GM20000 (cell line): ENCODE data around the gene DSG2.

Experiments used
- DNase-seq: peaks from one replicate; pipeline ENCODE4 v3.0.0; 2012; ENCODE audit warnings: low spot score
- TF ChIP-seq, protein P1 (sequence below): IDR thresholded peaks from 2 replicates; pipeline ENCODE4 v1.5.1; 2012; ENCODE audit warnings: mild to moderate bottlenecking, control low read depth; ENCODE audit errors: extremely low read depth, missing control alignments

Gene DSG2

DNA sequence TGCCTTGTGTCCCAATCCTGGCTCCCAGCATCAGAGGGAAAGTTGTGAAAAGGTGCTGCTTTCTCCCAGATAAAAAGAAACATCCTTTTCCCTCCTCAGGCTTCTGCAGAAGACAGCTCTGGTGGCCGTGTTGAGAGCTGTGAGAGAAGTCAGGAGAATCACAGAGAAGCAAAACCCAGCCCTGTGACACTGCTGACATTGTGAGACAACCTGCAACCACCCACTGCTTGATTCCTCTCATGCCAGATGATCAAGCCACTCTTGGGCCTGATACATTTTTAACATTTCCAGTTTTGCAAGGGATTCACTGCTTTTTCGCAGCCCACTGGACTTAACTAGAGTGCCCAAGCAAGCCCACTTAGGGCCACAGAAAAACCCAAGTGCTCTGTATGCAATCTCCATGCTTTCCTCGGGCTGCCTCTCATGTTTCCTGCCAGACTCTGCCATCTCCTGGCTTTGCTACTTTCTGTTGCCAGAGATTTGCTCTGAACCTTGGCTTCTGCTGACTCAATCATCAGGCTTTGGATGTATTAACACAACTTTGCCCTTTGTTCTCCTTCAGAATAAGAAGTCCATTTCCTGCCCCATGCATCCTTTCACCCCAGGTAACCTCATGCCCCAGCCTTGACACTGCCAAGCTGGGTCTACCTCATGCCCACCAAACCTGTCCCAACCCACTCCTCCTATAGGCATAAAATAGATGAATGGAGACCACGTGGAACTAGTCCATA is 68.8 kb downstream of the DSG2 start:
- TF ChIP-seq, protein P1, sequence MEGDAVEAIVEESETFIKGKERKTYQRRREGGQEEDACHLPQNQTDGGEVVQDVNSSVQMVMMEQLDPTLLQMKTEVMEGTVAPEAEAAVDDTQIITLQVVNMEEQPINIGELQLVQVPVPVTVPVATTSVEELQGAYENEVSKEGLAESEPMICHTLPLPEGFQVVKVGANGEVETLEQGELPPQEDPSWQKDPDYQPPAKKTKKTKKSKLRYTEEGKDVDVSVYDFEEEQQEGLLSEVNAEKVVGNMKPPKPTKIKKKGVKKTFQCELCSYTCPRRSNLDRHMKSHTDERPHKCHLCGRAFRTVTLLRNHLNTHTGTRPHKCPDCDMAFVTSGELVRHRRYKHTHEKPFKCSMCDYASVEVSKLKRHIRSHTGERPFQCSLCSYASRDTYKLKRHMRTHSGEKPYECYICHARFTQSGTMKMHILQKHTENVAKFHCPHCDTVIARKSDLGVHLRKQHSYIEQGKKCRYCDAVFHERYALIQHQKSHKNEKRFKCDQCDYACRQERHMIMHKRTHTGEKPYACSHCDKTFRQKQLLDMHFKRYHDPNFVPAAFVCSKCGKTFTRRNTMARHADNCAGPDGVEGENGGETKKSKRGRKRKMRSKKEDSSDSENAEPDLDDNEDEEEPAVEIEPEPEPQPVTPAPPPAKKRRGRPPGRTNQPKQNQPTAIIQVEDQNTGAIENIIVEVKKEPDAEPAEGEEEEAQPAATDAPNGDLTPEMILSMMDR, result no peak
- DNase-seq, result no peak

DNA sequence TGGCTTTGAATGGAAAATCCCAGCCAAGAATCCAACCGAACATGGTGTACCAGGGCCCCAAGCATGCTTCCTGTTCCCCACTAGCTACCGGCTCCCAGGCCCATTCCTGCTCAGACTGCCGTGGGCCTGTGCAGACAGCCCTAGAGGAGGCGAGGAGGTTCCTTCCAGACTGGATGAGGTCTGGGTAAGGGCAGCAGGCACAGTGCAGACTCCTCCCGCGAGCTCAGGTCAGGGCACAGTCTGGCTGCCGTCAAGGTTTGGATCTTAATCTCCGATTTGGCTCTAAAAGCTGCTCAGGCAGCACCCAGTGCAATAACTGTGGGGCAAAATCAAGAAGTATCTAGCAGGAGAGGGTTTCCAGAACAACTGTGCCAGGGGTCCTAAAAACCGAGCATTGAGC is 74.4 kb downstream of the DSG2 start:
- TF ChIP-seq, protein P1, result no peak
- no peak for DNase-seq

DNA sequence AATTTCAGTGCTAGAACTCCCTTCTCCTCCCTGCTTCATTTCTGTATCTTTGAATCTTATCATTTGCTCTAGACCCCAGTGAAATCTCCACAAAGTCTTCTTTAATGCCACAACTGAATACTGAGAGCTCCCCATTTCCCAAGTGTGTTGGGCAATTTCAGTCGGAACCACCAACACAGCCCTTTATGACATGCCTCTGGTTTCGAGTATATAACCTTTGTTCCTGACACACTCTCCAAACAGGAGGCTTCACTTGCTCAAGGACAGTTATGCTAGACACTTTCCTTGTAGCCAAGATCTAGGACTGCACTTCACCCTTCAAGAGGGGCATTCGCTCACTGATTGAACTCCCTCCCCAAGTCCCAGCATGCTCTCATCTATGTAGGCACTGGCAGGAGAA is 75.1 kb downstream of the DSG2 start:
- TF ChIP-seq, protein P1, result no peak
- DNase-seq, result no peak

DNA sequence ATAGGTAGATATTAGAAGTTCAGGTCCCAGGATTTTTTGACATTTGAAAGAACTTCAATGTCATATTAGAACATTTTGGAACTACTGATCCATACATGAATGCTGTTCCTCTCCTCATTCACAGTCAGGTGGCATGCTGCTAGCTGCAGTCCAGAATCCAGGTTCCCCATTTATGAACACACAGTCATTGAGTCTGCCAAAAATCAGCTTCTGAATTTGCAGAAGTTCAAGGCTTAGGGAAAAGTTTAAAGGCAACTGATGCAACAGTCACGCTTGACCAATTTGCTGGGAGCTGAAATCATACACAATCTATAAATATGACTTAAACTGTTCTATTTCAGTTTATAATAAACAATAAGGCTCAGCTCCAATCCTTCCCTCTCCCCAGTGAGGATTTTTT is 76.4 kb downstream of the DSG2 start:
- no peak for DNase-seq
- TF ChIP-seq, protein P1, result no peak

DNA sequence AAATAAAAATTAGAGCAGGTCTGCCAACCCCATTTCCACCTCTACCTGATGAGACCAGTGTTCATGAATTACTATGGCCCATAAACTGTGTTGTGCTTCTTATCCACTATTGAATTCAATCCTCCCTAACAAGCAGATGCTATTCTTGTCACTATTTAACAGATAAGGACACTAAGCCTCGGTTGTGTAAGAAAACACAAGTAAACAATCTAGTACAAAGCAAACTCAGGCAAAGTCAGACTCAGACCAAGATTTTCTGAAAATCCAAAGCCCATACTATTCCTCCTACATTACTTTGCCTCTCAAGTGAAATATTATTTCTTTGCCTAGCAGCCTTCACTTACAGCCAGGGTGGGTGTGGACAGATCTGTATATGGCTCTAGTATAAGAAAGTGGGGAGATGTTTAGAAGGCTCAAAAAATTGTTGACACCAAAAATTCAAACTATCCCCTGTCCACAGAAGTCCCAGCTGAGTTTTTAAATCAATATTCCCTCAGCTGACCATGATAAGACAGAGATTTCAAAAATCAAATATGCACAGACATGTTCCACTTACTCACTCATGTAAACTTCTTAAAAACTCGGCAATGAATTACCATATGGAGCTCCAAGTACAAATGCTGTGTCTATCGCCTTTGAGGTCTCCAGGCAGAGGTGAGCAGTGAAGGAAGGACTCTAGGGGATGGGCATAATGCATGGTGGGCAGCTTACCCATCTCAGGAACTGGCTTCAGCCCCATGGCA is 77.7 kb downstream of the DSG2 start:
- no peak for DNase-seq
- TF ChIP-seq, protein P1, result no peak

DNA sequence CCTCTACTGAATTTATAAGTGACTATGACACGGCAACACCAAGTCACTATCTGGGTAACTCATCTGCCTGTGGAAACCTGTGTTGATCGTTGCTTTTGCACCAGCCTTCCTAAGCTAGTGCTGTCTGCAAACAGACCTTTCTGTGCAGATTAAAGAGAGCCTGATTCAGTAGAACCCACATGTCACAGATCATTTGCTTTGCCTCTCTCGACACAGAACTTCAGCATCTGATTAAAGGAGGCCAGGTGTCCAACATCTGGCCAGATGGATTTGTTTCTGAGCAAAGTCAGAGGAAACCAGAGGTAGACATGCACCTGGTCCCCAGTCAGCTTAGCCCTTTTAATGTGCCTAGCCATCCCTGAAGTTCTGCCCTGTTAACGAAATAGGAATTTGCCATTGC is 78.7 kb downstream of the DSG2 start:
- TF ChIP-seq, protein P1, result no peak
- no peak for DNase-seq

DNA sequence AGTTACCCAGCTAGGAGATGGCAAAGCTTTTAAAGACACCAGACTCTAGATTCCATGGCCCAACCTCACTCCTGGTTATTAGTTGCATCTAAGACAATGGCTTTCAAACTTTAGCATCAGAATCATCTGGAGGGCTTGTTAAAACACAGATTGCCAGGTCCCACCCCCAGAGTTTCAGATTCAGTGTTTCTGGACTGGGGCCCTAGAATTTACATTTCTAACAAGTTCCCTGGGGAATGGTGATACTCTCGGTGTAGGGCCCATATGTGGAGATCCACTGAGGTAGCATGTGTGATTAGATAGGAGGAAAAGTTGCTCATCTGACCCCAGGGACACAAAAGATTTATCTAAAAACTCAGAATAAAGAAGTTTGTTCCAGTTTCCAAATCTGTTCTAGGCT is 79.2 kb downstream of the DSG2 start:
- no peak for DNase-seq
- TF ChIP-seq, protein P1, result no peak
